GM13976 (cell line): Measurements from ENCODE around the gene PPP4R4.

Experiments used
- DNase-seq: peaks from one replicate; pipeline ENCODE4 v3.0.0; 2012; ENCODE audit warnings: low spot score
- CTCF ChIP-seq: IDR thresholded peaks from 2 replicates; pipeline ENCODE4 v1.5.1; 2012; ENCODE audit warnings: borderline replicate concordance, mild to moderate bottlenecking; ENCODE audit not compliant: insufficient read depth; ENCODE audit errors: extremely low read depth, missing control alignments, control extremely low read depth
- in situ Hi-C: fragments of 300-500 bp; cut with MboI; formaldehyde crosslinking; loops from one replicate; pipeline ENCODE4 v1.12.0; 2022; ENCODE audit warnings: low sequenced_read_pairs, mixed read lengths, inconsistent platforms; ENCODE audit not compliant: unreplicated experiment

The PPP4R4 gene

GRCh38 chr14:94320243-94320642 is 146.1 kb downstream of the PPP4R4 start:
- in situ Hi-C loops, result no loop called here
- TF ChIP-seq CTCF, result no peak
- DNase-seq, result no peak

- TF ChIP-seq CTCF, result no peak
- no peak for DNase-seq
- in situ Hi-C loops, result no loop called here
These were observed 147.5 kb downstream of the PPP4R4 start for GRCh38 chr14:94321421-94322271.

- in situ Hi-C loops, result no loop called here
- no peak for DNase-seq
- TF ChIP-seq CTCF, result no peak
These were observed 148.8 kb downstream of the PPP4R4 start, which contains the start of gene SERPINA6 for GRCh38 chr14:94322648-94323570. Gene SERPINA6, minus strand, starts transcription at chr14:94323336. Its CDS starts 8,688 bp downstream, at chr14:94314648.

DNA sequence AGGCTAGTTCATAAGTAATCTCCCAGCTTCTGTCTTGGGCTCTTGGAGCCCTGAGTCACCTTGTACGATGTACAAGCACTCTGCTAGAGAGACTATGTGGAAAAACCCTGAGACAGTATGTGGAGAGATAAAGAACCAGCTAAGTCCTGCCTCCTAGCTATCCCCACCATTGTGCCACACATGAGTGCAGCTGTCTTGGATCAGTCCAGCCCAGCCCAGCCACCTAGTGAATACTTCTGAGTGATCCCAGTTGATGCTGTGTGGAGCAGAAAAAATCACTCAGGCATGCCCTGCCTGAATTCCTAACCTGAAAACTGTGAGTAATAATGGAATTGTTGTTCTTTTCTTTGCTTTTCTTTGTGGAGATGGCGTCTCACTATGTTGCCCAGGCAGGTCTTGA is 154.1 kb downstream of the PPP4R4 start:
- no peak for DNase-seq
- TF ChIP-seq CTCF, result no peak
- in situ Hi-C loops, result no loop called here
